Measurements from ENCODE around the gene CDK5RAP2.

Gene CDK5RAP2

GRCh38 chr9:120477534-120478001 lies 102.4 kb downstream of the CDK5RAP2 start:
- TF ChIP-seq SIN3A (IDR thresholded peaks at IDR 0.05; ENCODE audit: borderline replicate concordance, insufficient read depth, low read length) = no peak
- no peak for TF ChIP-seq TAF1 (IDR thresholded peaks at IDR 0.05; ENCODE audit: borderline replicate concordance, insufficient read depth, low read length)
- TF ChIP-seq REST (IDR thresholded peaks at IDR 0.05; ENCODE audit: insufficient read depth in 1 of 2, low read depth in 2 of 2, low read length in 2 of 2) = no peak
- TF ChIP-seq POLR2AphosphoS5 (IDR thresholded peaks at IDR 0.05; ENCODE audit: low read depth, low read length) = no peak
- TF ChIP-seq FOXP2 (optimal IDR thresholded peaks at IDR 0.05; ENCODE audit: borderline replicate concordance, extremely low read depth, extremely low read length, insufficient read depth) = no peak

GRCh38 chr9:120475341-120475740 lies 104.6 kb downstream of the CDK5RAP2 start:
- TF ChIP-seq POLR2AphosphoS5 (IDR thresholded peaks at IDR 0.05; ENCODE audit: low read depth, low read length) (no peak), SIN3A (IDR thresholded peaks at IDR 0.05; ENCODE audit: borderline replicate concordance, insufficient read depth, low read length) (no peak), FOXP2 (optimal IDR thresholded peaks at IDR 0.05; ENCODE audit: borderline replicate concordance, extremely low read depth, extremely low read length, insufficient read depth) (no peak), TAF1 (IDR thresholded peaks at IDR 0.05; ENCODE audit: borderline replicate concordance, insufficient read depth, low read length) (no peak), REST (IDR thresholded peaks at IDR 0.05; ENCODE audit: insufficient read depth in 1 of 2, low read depth in 2 of 2, low read length in 2 of 2) (no peak)

GRCh38 chr9:120474591-120475243 lies 105.2 kb downstream of the CDK5RAP2 start:
- TF ChIP-seq FOXP2 (optimal IDR thresholded peaks at IDR 0.05; ENCODE audit: borderline replicate concordance, extremely low read depth, extremely low read length, insufficient read depth) = no peak
- no peak for TF ChIP-seq POLR2AphosphoS5 (IDR thresholded peaks at IDR 0.05; ENCODE audit: low read depth, low read length)
- no peak for TF ChIP-seq SIN3A (IDR thresholded peaks at IDR 0.05; ENCODE audit: borderline replicate concordance, insufficient read depth, low read length)
- no peak for TF ChIP-seq REST (IDR thresholded peaks at IDR 0.05; ENCODE audit: insufficient read depth in 1 of 2, low read depth in 2 of 2, low read length in 2 of 2)
- no peak for TF ChIP-seq TAF1 (IDR thresholded peaks at IDR 0.05; ENCODE audit: borderline replicate concordance, insufficient read depth, low read length)

GRCh38 chr9:120473608-120474007 lies 106.4 kb downstream of the CDK5RAP2 start:
- TF ChIP-seq SIN3A (IDR thresholded peaks at IDR 0.05; ENCODE audit: borderline replicate concordance, insufficient read depth, low read length) (no peak), POLR2AphosphoS5 (IDR thresholded peaks at IDR 0.05; ENCODE audit: low read depth, low read length) (no peak), TAF1 (IDR thresholded peaks at IDR 0.05; ENCODE audit: borderline replicate concordance, insufficient read depth, low read length) (no peak), REST (IDR thresholded peaks at IDR 0.05; ENCODE audit: insufficient read depth in 1 of 2, low read depth in 2 of 2, low read length in 2 of 2) (no peak), FOXP2 (optimal IDR thresholded peaks at IDR 0.05; ENCODE audit: borderline replicate concordance, extremely low read depth, extremely low read length, insufficient read depth) (no peak)

Data from PFSK-1 (cell line).